Cardiac fibroblast (primary cell): Measurements from ENCODE around the gene ZNF554.

Experiments used
- DNase-seq, 2 donors: peaks; one replicate each; pipeline versions ENCODE4 v3.0.0 to v3.0.0-alpha.2; 2010; ENCODE audit warnings: low read depth in 2 of 2
- H3K4me3 ChIP-seq, 2 donors: replicated peaks in 1 of 2; 1 replicate in 1 of 2; 2 replicates in 1 of 2; pipeline ENCODE4 v1.5.1; 2011; ENCODE audit warnings: low read depth in 2 of 2, low read length in 2 of 2, mild to moderate bottlenecking in 2 of 2, moderate library complexity in 1 of 2
- TF ChIP-seq, protein P1 (sequence below): IDR thresholded peaks from one replicate; pipeline ENCODE4 v1.5.1; 2011; ENCODE audit warnings: low read depth, mild to moderate bottlenecking, low read length, inconsistent platforms

ZNF554 gene

DNA sequence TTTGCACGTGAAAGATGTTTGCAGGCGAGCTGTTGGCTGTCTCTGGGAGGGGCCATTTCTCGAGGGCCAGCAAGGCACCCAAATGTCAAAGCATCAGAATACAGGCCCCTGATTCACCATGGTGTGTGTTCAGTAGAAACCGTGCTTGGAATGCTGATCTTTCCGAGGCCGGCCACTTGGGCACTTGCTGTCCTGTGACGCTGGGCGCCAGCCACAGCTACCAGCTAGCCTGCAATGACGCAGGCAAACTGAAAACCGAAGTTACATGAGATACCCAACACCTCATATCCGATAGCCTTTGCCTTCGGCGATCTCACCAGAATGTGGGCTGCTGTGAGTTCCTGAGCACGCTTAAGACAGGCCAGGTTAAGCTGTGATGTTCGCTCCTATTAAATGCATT is 22.4 kb upstream of the ZNF554 start:
- H3K4me3 ChIP-seq = no peak overlapping the region
- TF ChIP-seq, protein P1, sequence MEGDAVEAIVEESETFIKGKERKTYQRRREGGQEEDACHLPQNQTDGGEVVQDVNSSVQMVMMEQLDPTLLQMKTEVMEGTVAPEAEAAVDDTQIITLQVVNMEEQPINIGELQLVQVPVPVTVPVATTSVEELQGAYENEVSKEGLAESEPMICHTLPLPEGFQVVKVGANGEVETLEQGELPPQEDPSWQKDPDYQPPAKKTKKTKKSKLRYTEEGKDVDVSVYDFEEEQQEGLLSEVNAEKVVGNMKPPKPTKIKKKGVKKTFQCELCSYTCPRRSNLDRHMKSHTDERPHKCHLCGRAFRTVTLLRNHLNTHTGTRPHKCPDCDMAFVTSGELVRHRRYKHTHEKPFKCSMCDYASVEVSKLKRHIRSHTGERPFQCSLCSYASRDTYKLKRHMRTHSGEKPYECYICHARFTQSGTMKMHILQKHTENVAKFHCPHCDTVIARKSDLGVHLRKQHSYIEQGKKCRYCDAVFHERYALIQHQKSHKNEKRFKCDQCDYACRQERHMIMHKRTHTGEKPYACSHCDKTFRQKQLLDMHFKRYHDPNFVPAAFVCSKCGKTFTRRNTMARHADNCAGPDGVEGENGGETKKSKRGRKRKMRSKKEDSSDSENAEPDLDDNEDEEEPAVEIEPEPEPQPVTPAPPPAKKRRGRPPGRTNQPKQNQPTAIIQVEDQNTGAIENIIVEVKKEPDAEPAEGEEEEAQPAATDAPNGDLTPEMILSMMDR = no peak
- no peak for DNase-seq

DNA sequence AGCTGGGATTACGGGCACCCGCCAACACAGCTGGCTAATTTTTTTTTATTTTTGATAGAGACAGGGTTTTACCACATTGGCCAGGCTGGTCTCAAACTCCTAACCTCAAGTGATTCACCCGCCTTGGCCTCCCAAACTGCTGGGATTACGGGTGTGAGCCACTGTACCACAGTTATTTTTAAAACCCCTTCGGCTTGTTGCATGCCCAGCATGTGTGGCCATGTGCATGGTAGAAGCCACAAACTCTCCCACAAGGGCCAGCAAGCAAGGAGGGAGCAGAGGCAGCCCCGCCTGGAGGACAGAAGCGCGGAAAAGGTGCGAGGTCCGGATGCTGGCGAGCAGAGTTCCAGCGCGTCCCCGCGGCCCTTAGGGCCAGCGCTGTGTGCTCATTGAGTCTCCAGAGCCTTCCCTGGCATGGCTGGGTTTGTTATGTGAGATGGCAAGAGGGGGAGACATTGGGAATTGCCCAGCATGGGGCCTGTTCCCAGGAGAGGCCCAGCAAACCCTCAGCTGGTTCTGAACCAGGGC is 21.4 kb upstream of the ZNF554 start:
- TF ChIP-seq, protein P1 = no peak
- no peak for DNase-seq
- H3K4me3 ChIP-seq = no peak overlapping the region

DNA sequence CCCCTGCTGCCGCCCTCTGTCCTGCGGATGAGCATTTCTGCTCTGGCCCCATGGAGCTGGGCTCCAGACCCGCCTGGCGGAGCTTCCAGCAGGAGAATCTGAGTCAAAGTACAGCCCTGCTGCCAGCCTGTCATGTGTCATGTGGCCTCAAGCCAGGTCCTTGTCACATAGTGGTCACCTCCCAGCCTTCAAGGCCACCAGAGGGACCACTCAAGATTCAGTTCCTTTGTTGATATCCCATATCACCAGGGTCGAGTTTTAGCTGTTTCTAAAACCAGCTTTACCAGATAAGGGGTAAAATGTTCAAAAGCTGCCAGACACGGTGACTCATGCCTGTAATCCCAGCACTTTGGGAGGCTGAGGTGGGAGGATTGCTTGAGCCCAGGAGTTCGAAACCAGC is 20.9 kb upstream of the ZNF554 start:
- peak in 1 of 2 donors; percentile 29 for DNase-seq
- TF ChIP-seq, protein P1 = no peak
- no peak overlapping the region for H3K4me3 ChIP-seq

DNA sequence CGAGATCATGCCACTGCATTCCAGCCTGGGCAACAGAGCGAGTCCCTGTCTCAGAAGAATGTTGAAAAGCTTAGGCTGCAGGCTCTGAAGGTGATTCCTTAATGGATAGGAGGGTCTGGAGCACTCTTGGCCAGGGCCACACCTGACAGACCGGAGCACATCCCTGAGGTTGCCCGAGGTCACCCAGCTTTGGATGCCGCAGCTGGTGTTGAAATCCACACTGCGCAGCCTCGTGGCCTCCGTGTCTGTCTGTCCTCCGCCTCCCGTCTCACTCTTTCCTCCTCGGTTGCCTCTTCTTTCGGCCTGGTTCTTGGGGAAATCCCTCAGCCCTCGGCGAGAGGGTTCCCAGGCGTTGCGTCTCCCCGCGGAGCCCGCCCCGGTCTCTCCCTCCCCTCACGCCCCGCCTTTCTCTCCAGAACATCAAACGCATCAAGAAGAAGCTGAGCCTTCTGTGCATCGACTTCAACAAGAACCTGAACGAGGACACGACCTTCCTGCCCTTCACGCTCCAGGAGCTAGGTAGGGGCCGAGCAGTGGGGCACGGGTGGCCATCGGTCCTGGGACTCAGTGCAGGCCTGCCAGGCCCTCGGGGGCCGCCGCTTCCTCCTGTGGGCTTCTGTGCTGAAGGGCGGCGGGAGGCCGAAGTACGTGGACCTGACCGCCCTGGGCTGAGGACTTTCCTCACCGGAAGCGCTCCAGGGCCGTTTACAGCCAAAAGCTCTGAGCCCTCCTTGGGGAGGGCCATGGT is 20.2 kb upstream of the ZNF554 start:
- TF ChIP-seq, protein P1 = no peak
- no peak for DNase-seq

DNA sequence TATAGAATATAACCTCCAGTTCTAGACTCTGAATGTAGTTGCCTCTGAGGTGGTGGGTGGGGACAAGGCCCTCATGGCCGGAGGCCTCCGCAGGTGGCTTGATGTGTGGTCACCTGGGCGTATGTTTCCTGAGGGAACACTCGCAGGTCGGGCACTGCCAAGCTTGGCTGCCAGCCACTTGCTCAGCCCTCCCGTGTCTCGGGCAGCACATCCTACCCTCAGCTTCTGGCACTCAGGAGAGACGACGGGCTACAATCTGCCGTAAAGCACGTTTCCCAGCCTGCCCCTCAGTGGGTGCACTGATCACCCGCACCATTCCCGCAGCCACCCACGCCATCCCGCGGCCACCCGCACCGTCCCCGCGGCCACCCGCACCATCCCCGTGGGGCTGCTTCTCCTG is 19.2 kb upstream of the ZNF554 start:
- TF ChIP-seq, protein P1 = no peak
- no peak overlapping the region for H3K4me3 ChIP-seq
- no peak for DNase-seq

More for the DNA sequence above, 20.2 kb upstream of the ZNF554 start:
- no peak overlapping the region for H3K4me3 ChIP-seq

DNA sequence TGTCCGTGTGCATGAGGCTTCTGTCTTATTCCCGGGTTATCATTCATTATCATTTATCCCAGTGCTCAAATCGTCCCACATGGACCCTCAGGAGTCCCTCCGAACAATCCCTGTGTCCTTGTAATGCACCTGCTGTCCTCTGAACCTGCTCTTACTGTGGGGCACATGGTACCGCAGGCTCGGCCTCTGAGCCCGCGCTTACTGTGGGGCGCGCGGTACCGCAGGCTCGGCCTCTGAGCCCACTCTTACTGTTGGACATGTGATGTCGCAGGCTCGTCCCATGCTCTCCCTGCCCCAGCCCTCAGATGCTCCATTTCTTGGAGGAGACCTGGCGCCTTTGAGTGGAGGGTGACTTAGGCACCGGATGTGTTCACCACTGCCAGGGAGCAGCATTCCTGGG is 16.8 kb upstream of the ZNF554 start:
- H3K4me3 ChIP-seq = no peak overlapping the region
- DNase-seq = no peak
- TF ChIP-seq, protein P1 = no peak
